Neutrophil (primary cell): Measurements from ENCODE around the gene MGMT.

Experiments
- H3K27ac ChIP-seq: fragments of 200-600 bp; sonication (generic); 2 replicates; pipeline ENCODE4 v1.5.1; 2016; ENCODE audit warnings: mild to moderate bottlenecking, moderate library complexity
- H3K27me3 ChIP-seq: fragments of 200-600 bp; sonication (generic); 2 replicates; pipeline ENCODE4 v1.6.0; 2016; ENCODE audit warnings: mild to moderate bottlenecking
- H3K36me3 ChIP-seq: fragments of 200-600 bp; sonication (generic); 2 replicates; pipeline ENCODE4 v1.5.1; 2017
- H3K4me1 ChIP-seq, 2 experiments: fragments of 200-600 bp in 1 of 2; sonication (generic) in 1 of 2; 1 replicate in 1 of 2; 2 replicates in 1 of 2; pipeline versions ENCODE4 v1.5.1 to v1.6.1; 2013 to 2016; ENCODE audit warnings: low read depth in 1 of 2, low read length in 1 of 2, mild to moderate bottlenecking in 1 of 2, moderate library complexity in 1 of 2; ENCODE audit not compliant: control insufficient read depth in 1 of 2, insufficient read depth in 1 of 2
- H3K4me3 ChIP-seq, 2 experiments: fragments of 200-600 bp in 1 of 2; sonication (generic) in 1 of 2; 1 replicate in 1 of 2; 2 replicates in 1 of 2; pipeline ENCODE4 v1.5.1; 2013 to 2016; ENCODE audit warnings: low read depth in 1 of 2, low read length in 1 of 2, mild to moderate bottlenecking in 1 of 2, moderate library complexity in 1 of 2
- H3K9me3 ChIP-seq: fragments of 200-600 bp; sonication (generic); 2 replicates; pipeline ENCODE4 v1.5.1; 2016
- TF ChIP-seq, protein P1 (sequence below): fragments of 200-600 bp; sonication (generic); IDR thresholded peaks from 2 replicates; pipeline ENCODE4 v1.5.1; 2016; ENCODE audit warnings: antibody characterized with exemption

Gene MGMT

DNA sequence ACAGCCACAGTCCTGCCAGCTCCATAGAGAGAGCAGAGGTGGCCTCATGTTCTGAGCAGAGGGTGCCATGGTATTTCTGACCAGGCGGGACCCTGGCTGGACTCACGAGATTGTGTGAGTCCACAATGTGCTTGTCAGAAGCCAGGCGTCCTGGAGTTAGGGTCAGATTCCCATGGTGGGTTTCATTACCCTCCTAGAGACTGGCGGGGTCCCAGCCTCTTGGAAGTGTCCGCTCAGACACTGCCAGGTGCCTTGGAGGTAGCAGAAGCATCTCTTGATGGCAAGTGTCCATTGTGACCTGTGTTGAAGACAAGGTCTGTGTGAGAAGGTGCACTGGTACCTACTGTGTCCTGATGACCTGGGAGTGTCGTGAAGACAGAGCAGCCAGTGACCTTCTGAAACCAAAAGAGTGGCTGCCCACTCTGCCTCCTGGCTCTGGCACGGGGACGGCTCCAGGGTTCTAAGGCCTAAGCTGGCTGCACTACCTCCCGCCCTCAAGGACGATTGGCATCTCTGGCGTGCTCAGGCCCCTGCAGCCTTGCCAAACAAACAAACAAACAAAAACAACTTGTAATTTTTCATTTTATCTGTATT lies 56.8 kb downstream of the MGMT start:
- Histone ChIP-seq H3K27ac (no peak overlapping the region), H3K9me3 (no peaks in the 10 kb centered on the region), H3K4me3 (no peak overlapping the region), H3K36me3 (no peaks in the 10 kb centered on the region), H3K4me1 (no peaks in the 10 kb centered on the region), H3K27me3 (no peaks in the 10 kb centered on the region)
- TF ChIP-seq, protein P1, sequence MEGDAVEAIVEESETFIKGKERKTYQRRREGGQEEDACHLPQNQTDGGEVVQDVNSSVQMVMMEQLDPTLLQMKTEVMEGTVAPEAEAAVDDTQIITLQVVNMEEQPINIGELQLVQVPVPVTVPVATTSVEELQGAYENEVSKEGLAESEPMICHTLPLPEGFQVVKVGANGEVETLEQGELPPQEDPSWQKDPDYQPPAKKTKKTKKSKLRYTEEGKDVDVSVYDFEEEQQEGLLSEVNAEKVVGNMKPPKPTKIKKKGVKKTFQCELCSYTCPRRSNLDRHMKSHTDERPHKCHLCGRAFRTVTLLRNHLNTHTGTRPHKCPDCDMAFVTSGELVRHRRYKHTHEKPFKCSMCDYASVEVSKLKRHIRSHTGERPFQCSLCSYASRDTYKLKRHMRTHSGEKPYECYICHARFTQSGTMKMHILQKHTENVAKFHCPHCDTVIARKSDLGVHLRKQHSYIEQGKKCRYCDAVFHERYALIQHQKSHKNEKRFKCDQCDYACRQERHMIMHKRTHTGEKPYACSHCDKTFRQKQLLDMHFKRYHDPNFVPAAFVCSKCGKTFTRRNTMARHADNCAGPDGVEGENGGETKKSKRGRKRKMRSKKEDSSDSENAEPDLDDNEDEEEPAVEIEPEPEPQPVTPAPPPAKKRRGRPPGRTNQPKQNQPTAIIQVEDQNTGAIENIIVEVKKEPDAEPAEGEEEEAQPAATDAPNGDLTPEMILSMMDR = no peak

DNA sequence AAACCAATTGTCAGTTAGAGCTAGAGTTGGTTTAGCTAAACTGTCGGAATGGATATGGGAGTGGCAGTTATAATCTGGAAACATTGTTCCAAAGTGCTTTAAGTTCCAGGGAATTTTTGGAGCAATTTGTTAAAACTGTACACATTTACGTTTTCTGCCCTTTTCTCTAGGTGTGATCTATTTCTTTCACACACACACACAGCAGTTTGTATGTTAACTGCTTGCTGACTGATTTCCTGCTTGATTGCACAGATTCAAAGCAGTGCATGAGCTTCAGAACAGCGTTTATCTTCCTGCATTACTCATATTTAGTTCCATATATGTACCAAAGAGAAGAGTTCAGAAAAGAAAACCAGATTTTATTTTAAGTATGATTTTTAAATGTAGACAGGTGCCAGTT lies 57.9 kb downstream of the MGMT start:
- TF ChIP-seq, protein P1 = no peak
- Histone ChIP-seq H3K27ac (no peak overlapping the region), H3K4me3 (no peak overlapping the region), H3K36me3 (no peaks in the 10 kb centered on the region), H3K27me3 (no peaks in the 10 kb centered on the region), H3K9me3 (no peaks in the 10 kb centered on the region), H3K4me1 (no peaks in the 10 kb centered on the region)

DNA sequence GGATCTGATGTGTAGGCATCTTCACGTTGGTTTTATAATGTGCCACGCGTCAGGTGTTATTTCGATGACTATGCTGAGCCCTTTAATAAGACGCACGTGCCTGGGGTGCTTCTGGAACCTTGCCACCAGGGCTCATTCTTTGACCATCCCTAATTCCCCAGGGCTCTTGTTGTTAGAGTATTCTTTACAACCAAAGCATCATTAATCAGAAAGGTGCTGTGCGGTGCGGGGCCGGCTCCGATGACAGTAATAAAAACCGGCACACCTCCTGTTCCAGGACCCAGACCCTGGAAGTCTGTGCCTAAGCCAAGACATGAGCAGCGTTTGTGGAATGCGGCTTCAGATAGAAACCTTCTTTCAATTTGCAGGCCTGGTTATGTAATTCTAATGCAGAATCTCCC lies 58.4 kb downstream of the MGMT start:
- Histone ChIP-seq H3K36me3 (no peaks in the 10 kb centered on the region), H3K9me3 (no peaks in the 10 kb centered on the region), H3K4me1 (no peaks in the 10 kb centered on the region), H3K4me3 (no peak overlapping the region), H3K27me3 (no peaks in the 10 kb centered on the region), H3K27ac (no peak overlapping the region)
- TF ChIP-seq, protein P1 = no peak

DNA sequence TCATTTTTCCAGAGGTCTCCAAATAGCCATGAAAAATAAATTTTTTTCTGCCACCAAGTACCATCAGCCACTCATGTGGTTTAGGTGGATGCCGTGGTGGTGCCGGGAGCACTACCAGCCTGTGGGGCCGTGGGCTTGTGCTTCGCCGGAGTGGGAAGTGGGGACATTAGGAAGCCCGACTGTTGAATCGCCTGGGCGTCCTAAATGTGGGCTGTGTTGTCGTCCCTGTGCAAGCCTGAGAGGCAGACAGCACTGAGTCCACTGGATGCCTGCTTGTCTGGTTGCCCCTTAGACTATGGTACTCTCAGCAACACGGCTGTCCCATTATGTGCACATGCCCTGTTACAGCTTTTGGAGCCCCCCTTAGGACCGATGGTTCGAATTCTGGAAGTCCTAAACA lies 59.9 kb downstream of the MGMT start:
- Histone ChIP-seq H3K4me1 (no peaks in the 10 kb centered on the region), H3K27me3 (no peaks in the 10 kb centered on the region), H3K36me3 (no peaks in the 10 kb centered on the region), H3K9me3 (no peaks in the 10 kb centered on the region), H3K4me3 (no peak overlapping the region), H3K27ac (no peak overlapping the region)
- TF ChIP-seq, protein P1 = no peak

DNA sequence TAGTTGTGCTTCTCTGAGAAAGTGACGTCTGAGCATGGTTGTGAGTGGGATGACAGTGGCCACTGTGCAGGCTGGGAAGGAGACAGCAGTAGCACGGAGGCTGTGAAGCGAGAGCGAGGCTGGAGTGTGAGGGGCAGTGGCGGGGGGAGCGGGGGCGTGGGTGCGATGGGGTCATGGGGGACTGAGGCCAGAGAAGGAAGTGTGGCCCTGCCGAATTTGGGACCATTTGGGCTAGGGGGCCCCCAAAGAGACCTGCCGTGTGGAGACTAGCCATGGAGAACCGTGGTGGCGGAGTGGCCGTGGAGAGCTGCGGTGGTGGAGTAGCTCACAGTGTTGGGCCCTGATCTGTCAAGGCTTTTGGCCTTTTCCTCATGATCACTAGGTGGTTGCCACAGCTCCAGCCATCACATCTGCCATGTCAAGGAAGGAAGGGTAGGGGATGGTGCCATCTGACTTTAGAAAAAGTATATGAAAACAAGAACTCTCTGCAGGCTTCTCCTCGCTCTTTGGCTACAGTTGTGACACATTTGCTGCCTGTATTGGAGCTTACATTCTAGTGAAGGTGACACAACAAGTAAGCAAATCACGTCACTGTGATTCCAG lies 61.4 kb downstream of the MGMT start:
- Histone ChIP-seq H3K4me1 (peaks cover 0 to 3% of the 10 kb centered on the region in 2 experiments), H3K9me3 (no peaks in the 10 kb centered on the region), H3K27ac (no peak overlapping the region), H3K27me3 (no peaks in the 10 kb centered on the region), H3K4me3 (no peak overlapping the region), H3K36me3 (no peaks in the 10 kb centered on the region)
- TF ChIP-seq, protein P1 = no peak
